Stimulated activated CD8-positive, alpha-beta memory T cell treated with anti-CD3 and anti-CD28 coated beads, Interleukin-7, amount 100 ng/mL, for 48 hours (primary cell): Measurements from ENCODE around the gene UFSP2.
"Not testable (repeated sequence)": the region's sequence is repeated elsewhere in the genome, so short reads cannot be mapped to it uniquely, and the experiment has no call there.

Experiments used
- DNase-seq, 2 donors: peaks; one replicate each; pipeline ENCODE4 v3.0.0-alpha.2; 2020; ENCODE audit warnings: low read depth in 1 of 2; ENCODE audit errors: extremely low read depth in 1 of 2

The UFSP2 gene

GRCh38 chr4:185387957-185388356 lies 37.8 kb downstream of the UFSP2 start:
- DNase-seq: no peak

GRCh38 chr4:185384930-185385331 lies 40.8 kb downstream of the UFSP2 start:
- no peak for DNase-seq

DNA sequence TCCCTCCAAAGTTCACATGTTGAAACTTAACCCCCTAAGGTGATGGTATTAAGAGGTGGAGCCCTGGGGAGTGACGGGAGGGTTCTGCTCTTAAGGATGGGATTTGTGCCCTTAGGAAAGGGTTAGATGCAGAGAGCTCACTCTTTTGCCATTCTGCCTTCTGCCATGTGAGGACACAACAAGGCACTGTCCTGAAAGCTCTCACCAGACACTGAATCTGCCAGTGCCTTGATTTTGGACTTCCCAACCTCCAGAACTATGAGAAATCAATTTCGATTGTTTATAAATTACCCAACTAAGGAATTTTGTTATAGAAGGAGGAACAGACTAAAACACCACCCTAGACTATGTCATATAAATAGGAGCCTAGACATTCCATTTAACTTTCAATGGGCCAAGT lies 41.7 kb downstream of the UFSP2 start:
- DNase-seq: no peak

GRCh38 chr4:185383451-185383850 lies 42.3 kb downstream of the UFSP2 start:
- no peak for DNase-seq

DNA sequence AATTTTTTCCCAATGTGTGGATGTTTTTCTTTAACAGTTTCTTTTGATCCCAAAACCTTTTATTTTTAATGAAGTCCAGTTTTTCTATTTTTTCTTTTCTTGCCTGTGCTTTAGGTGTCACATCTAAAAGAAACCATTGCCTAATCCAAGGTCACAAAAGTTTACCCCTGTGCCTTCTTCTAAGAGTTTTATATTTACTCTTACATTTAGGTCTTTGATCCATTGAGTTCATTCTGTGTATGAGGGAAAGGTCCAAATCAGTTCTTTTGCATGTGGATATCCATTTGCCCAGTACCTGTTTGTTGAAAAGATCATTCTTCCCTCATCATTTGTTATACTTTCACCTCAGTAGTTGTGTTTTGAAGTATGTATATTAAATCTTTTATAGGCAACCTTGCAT lies 43.0 kb downstream of the UFSP2 start:
- DNase-seq: no peak

- no peak for DNase-seq
Measured at GRCh38 chr4:185381288-185382196, 44.2 kb downstream of the UFSP2 start.

DNA sequence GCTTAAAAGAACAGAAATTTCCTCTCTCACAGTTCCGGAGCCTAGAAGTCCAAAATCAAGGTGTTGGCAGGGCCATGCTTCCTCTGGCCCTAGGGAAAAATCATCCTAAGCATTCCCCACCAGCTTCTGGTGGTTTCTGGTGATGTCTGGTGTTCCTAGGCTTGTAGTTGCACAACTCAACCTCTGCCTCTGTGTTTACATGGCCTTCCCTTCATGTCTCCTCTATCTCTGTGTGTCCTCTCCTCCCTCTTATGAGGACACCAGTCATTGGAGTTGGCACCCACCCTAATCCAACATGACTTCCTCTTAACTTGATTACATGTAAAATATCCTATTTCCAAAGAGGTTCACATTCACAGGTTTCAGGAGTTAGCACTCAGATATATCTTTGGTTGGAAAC lies 45.4 kb downstream of the UFSP2 start:
- no peak for DNase-seq

DNA sequence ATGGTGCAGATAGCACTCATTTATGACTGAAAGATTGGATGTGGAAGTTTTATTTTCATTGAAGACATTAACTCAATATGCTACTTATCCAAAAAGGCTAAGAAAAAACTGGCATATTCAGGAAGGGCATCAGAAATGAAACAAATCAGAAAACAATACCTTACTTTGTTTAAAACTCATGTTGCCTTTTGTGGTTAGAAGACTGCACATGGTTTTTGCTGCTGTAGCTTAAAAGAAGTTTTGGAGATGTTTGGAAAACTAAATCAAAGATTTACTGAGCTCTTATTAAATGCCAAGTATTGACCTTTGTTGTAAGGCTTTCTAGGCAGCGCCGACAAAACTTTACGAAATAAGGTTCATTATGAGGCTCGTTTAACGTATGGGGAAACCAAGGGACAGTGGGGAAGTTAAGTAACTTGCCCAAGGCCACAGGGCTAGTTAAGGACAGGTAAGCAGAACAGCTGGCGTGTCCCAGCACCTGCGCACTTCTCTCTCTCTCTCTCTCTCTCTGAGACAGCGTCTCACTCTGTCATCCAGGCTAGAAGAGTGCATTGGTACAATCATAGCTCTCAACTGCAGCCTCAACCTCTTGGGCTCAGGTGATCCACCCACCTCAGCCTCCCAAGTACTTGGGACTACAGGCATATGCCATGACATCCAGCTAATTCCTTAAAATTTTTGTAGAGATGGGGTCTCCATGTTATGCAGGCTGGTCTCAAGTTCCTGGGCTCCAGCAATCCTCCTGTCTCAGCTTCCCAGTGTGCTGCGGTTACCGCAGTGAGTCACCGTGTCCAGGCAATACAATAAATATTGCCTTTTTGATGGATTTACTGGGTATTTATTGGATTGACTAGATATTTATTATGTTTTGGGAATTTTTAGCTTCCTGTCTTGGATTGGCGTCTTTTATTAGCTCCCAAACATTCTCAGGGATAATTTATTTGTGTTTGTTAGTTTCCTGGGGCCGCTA lies 46.2 kb downstream of the UFSP2 start:
- DNase-seq: no peak

DNA sequence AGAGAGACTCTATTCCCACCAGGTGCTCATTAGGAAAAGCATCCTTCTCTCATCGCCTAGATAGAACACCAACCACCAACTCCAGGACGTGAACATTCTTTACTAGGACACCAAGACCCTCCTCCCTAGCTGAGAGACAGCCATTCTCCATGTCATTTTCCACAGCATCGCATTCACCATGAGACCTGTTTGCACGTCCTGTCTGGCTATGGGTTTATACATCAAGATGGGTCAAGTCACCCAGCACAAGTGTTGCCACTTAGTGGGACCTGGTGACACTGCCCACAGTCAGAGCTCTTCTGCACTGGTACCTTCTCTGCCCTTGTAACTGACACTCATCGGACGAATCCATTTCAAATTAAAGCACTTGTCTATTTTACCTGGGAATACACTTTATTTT lies 47.5 kb downstream of the UFSP2 start:
- DNase-seq: no peak

DNA sequence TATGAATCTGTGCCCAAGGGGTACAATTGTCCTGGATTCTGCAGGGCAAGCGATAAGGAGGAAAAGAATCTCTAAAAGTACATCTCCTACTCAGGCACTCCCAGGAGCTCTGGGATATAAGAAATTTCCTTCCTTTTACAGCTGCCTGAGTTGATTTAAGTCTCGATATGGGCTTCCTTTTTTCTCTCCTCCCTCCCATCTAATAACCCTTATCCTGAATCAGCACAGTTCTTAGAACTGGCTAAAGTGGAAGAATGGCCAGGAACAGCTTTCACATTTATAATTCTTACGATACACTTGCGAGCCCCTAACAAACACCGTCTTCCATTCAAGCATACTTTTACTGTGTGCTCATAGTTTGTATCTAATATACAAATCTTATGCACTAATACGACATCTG lies 51.2 kb downstream of the UFSP2 start:
- DNase-seq: no peak

DNA sequence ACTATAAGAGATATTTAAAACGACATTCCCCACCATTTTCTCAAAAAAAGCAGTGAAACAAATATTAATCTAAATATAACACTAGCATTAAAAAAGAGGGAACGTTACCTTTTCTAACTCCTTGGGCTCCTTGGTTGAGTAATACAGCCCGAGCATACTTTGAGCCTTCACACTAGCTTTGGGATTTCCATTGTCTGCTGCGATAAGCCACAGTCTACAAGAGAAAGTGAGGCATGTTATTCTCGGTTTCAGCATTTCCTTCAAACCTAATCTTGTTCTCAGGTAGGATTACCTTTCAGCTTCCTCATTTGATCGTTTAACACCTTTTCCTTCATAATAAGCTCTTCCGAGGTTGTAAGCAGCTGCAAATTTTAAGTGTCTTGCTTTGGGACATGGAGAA lies 51.7 kb downstream of the UFSP2 start:
- no peak for DNase-seq

DNA sequence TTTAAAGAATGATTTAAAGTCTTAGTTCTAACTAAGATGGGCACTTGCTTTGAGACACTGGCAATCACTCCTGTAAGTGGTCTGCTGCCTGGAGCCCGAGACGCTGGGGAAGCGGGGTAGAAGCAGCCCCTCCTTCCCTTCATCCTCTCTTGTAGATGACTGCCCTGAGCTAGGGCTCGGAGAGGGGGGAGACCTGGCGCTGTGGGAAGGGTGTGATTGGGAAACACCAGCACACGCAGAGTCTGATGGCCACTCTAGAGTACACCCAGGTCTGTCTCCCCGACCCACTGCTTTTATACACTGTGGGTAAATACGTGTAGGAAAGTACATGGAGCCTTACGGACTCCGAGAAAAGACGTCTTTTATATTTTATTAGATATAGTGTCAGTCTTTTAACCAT lies 54.1 kb downstream of the UFSP2 start:
- no peak for DNase-seq

DNA sequence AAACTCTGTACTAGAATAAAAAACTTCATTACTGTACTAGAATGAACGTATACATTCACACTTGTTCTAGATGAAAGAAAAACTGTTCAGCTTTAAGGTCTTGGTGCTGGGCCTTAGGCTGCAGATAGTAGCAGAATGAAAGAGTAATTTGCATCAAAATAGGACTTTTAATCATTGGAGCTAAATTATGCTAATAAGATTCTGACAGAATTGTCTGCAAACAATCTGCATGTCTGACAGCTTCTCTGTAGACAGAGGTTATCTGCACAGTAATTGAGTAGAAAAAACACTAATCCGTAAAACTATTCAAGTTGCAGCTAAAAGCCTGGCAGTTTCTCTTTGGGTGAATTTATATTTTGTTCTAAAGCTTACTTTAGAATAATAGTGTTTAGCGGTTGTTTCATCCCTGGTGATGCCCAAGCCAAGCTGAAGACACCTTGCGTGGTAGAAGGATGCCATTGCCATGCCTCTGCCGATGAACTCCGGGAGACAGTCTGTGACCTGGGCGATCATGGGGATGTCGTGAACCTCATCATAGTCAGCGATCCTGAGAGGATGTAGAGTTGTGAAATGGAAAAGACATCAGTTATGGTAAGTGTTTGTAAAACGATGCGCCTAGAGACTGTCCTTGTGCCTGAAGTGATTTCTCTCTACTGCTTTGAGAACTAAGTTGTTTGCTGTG lies 55.4 kb downstream of the UFSP2 start:
- no peak for DNase-seq

DNA sequence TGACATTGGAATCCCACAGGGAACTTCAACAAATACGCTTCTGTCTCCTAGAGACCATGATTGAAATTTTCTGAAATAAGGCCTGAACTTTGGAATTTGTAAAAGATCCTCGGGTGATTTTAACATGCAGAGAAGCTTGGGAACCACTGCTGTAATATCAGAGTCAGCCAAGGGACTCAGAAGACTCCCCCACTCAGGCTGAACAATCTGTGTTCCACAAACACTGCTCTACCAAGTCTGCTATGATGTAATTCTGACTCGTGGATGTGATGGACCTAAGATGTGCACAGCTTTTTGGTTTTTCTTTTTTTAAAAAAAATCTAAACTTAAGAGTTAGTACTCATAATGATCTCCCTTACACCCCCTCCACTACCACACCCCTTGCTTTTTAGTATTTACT lies 56.0 kb downstream of the UFSP2 start:
- DNase-seq: no peak

- no peak for DNase-seq
Measured at GRCh38 chr4:185364886-185365285, 60.9 kb downstream of the UFSP2 start.

- DNase-seq: no peak
Measured at GRCh38 chr4:185363251-185363650, 62.5 kb downstream of the UFSP2 start.

- DNase-seq: not testable (repeated sequence)
Measured at GRCh38 chr4:185362570-185362969, 63.2 kb downstream of the UFSP2 start.

- DNase-seq: no peak
Measured at GRCh38 chr4:185361872-185362271, 63.9 kb downstream of the UFSP2 start.

DNA sequence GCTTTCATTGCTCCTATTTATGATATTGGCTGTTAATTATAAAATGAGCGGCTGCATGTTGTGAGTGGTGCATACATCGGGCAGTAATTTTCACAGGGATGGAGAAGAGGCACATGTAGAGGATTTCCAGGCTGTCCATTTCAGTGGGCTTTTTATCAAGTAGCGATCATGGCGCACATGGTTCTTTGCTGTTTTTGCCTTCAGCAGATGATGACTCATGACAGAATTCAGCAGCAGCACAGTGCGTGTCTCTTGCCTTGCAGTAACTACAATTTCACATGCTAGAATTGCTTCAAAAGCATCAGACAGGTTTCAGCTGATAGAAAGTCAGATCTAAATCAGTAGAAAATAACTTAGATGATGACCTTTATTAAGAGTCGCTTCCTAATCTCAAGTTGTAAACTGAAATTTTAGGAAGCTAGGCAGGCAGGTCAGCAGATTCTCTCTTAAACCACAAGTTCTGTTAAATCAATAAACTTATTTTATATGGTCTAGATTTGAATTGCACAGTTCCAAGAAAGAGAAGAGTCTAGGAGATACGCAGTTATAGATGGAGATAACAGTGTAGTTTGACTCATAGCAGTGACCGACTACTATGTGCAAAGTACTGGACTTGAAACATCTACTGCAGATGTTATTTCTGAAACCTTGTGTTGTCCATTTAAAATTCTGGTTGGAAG lies 65.9 kb downstream of the UFSP2 start:
- DNase-seq: no peak

- DNase-seq: no peak
Measured at GRCh38 chr4:185358959-185359358, 66.8 kb downstream of the UFSP2 start.

GRCh38 chr4:185358514-185358913 lies 67.2 kb downstream of the UFSP2 start:
- no peak for DNase-seq
